Stomach (tissue), 4 donors: ENCODE data around the gene AKR1C2.

ENCODE experiments used
- CTCF ChIP-seq, 7 experiments: fragments of 450-650 bp in 4 of 7; fragments of 200-600 bp in 3 of 7; sonication (generic) in 3 of 7; IDR thresholded peaks; one replicate each; pipeline ENCODE4 v1.5.1; 2016 to 2019; ENCODE audit warnings: antibody characterized with exemption in 7 of 7, control low read depth in 2 of 7, mild to moderate bottlenecking in 1 of 7
- EP300 ChIP-seq: sonication (generic); formaldehyde crosslinking; IDR thresholded peaks from one replicate; pipeline ENCODE4 v1.6.1; 2017; ENCODE audit warnings: antibody characterized with exemption
- POLR2A ChIP-seq, 4 donors: fragments of 450-650 bp; IDR thresholded peaks; one replicate each; pipeline ENCODE4 v1.6.1; 2016; ENCODE audit warnings: antibody characterized with exemption in 4 of 4, control low read depth in 2 of 4, mild to moderate bottlenecking in 1 of 4, moderate library complexity in 1 of 4
- POLR2AphosphoS5 ChIP-seq, 3 donors: sonication (generic); formaldehyde crosslinking; IDR thresholded peaks; one replicate each; pipeline ENCODE4 v1.6.1; 2016; ENCODE audit warnings: antibody characterized with exemption in 3 of 3

- TF ChIP-seq POLR2AphosphoS5 (IDR thresholded peaks at IDR 0.05) (no peak), CTCF (IDR thresholded peaks at IDR 0.05) (no peak), POLR2A (IDR thresholded peaks at IDR 0.05) (no peak), EP300 (no peak)
These were observed 8.9 kb upstream of the AKR1C2 start for GRCh38 chr10:5012595-5012994.
